ENCODE data around the gene SUDS3. TPM values are rescaled to one million over a fixed set of nuclear protein-coding genes. Genes with fewer than 3 reads are reported as not detected.

Gene SUDS3
- polyA plus RNA-seq, 3 donors = 42.6 to 60.6 (median 54.7) TPM

DNA sequence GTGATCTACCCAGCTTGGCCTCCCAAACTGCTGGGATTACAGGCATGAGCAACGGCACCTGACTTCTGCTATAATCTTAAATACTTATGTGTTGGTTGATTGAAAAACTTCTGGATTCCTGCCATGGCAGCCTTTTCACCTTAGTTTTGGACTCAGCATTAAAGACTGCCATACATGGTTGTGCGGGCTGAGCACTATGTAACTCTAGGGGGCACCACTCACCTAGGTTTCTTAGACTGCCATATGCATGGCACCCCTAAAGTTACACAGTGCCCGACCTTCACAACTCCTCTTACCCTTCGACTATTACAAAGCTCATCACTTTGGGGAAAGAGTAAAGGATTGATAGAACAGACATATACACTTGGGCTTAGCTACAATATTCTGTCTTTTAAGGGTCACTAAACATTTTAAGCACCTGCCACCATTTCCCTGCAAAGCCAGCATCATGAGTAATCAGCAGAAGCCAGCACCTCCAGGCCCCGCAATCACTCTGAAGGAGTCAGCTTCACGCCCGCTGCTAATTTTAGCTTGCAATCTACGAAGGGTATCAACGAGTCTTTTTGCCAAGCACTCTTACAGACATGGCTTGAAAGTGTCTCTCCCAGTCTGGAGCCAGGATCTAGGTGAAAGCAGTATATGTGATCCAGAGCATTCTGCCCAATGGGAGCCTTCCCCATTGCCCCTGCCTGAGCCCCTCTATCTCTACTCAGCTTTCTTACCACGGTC is 59.8 kb downstream of the SUDS3 start:
- no peak for DNase-seq

GRCh38 chr12:118436986-118437385 is 60.6 kb downstream of the SUDS3 start:
- no peak for DNase-seq

DNA sequence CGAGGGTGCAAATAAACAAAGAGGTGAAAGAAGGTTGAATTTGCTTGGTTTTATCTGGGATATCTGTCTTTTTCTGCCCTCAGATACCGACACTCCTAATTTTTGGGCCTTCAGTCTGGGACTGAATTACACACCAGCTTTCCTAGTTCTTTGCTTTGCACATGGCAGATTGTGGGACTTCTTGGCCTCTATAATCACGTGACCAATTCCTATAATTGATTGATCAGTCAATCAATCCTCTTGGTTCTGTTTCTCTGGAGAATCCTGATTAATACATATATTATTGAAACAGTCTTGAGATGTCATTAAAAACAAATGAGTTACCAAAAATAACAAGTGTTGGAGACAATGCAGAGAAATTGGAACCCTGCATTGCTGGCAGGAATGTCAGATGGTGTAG is 62.7 kb downstream of the SUDS3 start:
- DNase-seq = no peak

GRCh38 chr12:118446247-118446646 is 69.9 kb downstream of the SUDS3 start:
- no peak for DNase-seq

GRCh38 chr12:118447181-118447580 is 70.8 kb downstream of the SUDS3 start:
- DNase-seq = no peak

DNA sequence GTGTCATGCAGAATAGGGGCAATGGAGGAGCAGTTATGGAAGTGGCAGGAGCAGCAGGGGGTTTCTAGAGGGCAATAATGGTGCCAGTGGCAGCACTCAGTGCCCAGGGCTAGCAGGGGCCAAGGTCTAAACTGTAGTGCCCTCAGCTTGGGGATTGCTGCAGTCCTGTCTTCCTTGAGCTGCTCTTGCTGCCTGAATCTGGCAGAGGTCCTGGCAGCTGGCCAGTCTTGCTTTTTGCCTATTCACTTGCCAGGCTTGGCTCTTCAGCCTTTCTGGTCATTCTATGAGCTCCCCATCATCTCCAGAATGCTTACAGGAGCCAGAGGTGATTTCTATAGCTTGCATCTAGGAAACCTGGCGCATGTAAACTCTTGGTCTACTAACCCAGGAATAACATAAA is 72.0 kb downstream of the SUDS3 start:
- DNase-seq = no peak

GRCh38 chr12:118455327-118455726 is 79.0 kb downstream of the SUDS3 start:
- DNase-seq = no peak

- DNase-seq = no peak
These were observed 80.4 kb downstream of the SUDS3 start for GRCh38 chr12:118456741-118457140.

DNA sequence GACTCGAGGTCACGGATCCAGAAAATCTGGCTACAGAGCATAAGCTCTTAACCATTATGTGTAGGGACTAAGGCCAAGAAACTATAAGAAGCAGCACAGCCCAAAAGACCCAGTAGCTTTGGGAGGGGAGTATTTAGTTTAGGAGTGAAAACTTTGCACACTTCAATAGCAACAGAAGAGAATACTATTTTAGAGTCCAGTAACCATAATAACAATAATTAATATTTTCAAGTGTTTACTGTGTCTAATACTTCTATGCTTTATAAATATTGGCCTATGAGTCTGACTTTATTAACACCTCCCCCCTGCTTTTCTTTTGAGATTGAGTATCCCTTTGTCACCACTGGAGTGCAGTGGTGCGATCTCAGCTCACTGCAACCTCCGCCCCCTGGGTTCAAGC is 82.8 kb downstream of the SUDS3 start:
- no peak for DNase-seq

GRCh38 chr12:118463677-118464076 is 87.3 kb downstream of the SUDS3 start:
- no peak for DNase-seq

- no peak for DNase-seq
These were observed 89.4 kb downstream of the SUDS3 start for GRCh38 chr12:118465706-118466105.

Other genes with a start within 250 kb of the SUDS3 start
- gene PEBP1, start 240.4 kb upstream of the SUDS3 start, polyA plus RNA-seq (ENCODE audit: insufficient read length in 3 of 3) = 100 to 1,000 TPM; 302 to 348 (median 328) TPM
- 10 to 100 TPM; 27.1 to 32.7 (median 27.9) TPM for gene TAOK3, start 3.6 kb upstream of the SUDS3 start, polyA plus RNA-seq (ENCODE audit: insufficient read length in 3 of 3)